ENCODE results near the gene ATP8A2. TPM values are rescaled to one million over a fixed set of nuclear protein-coding genes. Genes with fewer than 3 reads are reported as not detected.

ATP8A2 gene
- total and polyA plus RNA-seq, 2 of the 4 experiments (the other 2 are of a cell fraction), result 0.02 to 0.18 TPM

DNA sequence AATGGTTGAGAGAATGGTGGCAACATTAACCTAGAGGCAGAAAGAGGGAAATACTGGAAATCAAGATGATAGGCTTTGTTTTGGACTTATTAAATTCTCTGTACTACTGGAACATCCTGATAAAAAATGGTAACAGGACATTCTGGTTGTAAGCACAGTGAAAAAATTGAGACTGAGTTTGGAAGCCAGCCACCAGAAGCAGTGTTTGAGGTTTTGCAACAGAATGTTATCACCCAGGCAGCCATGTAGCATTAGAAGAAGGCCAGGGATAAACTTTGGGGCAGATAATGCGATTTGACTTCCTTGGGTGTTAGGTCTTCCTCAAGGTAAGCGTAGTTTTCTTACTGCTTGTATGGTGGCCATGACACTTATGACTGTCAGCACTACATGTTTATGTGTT is 307.4 kb downstream of the ATP8A2 start:
- ChIA-PET POLR2A (ENCODE audit: unreplicated experiment) (no interaction called here), CTCF (no interaction called here)
- Histone ChIP-seq H3K4ac (ENCODE audit: low read depth, low read length) (no peak overlapping the region), H2BK120ac (ENCODE audit: low read depth, low read length) (no peak overlapping the region), H2AK5ac (ENCODE audit: low read depth, low read length) (no peak overlapping the region), H3K56ac (ENCODE audit: extremely low read depth, insufficient read depth, low read length) (no peak overlapping the region), H3K4me1 (ENCODE audit: control insufficient read depth, insufficient read depth, low read length) (no peaks in the 10 kb centered on the region), H3K27me3 (ENCODE audit: control insufficient read depth, insufficient read depth, low read length) (no peaks in the 10 kb centered on the region), H3K79me1 (ENCODE audit: low read depth in 1 of 2, low read length in 2 of 2) (no peaks in the 10 kb centered on the region), H3K4me2 (ENCODE audit: low read depth, low read length) (no peak overlapping the region), H3K18ac (ENCODE audit: low read depth, low read length) (no peak overlapping the region), H4K5ac (ENCODE audit: low read depth, low read length) (no peak overlapping the region), H3K14ac (replicated peaks; ENCODE audit: low read depth, low read length) (no peak overlapping the region), H3K4me3 (ENCODE audit: insufficient read depth, low read depth, low read length) (no peak overlapping the region), H2BK15ac (ENCODE audit: low read depth, low read length) (no peak overlapping the region), H4K20me1 (ENCODE audit: insufficient read depth, low read length) (no peaks in the 10 kb centered on the region), H2AFZ (replicated peaks; ENCODE audit: low read length, poor library complexity) (no peak overlapping the region), H2AK9ac (replicated peaks; ENCODE audit: low read depth, low read length, poor library complexity) (no peak overlapping the region), H3K9me3 (ENCODE audit: control insufficient read depth, insufficient read depth, low read length) (no peaks in the 10 kb centered on the region; the same call in 1 of the 2 replicates), H3K36me3 (ENCODE audit: control insufficient read depth, insufficient read depth, low read length) (no peaks in the 10 kb centered on the region), H2BK20ac (ENCODE audit: low read depth, low read length) (no peak overlapping the region), H3K9ac (ENCODE audit: low read depth, low read length) (no peak overlapping the region), H3K9me1 (ENCODE audit: insufficient read depth, low read length) (no peaks in the 10 kb centered on the region), H2BK5ac (ENCODE audit: low read depth, low read length, poor library complexity, severe bottlenecking) (no peak overlapping the region), H4K8ac (ENCODE audit: low read depth in 2 of 2, low read length in 2 of 2) (no peak overlapping the region), H4K91ac (ENCODE audit: insufficient read depth, low read depth, low read length) (no peak overlapping the region), H3K27ac (ENCODE audit: insufficient read depth, low read length) (no peak overlapping the region), H3K23ac (ENCODE audit: low read depth, low read length) (no peak overlapping the region)
- dilution Hi-C loops (cut with HindIII; ENCODE audit: low sequenced_read_pairs, unreplicated experiment) (no loop called here), in situ Hi-C loops (cut with MboI; ENCODE audit: low sequenced_read_pairs) (no loop called here), intact Hi-C loops (cut with micrococcal nuclease) (no loop called here)
- no peak for TF ChIP-seq NFE2L2 (IDR thresholded peaks at IDR 0.05; ENCODE audit: low read depth, low read length)
- TF ChIP-seq CHD1 (IDR thresholded peaks at IDR 0.05; ENCODE audit: low read depth, low read length), result no peak
- no peak for TF ChIP-seq FOS (IDR thresholded peaks at IDR 0.05; ENCODE audit: low read depth, low read length)
- TF ChIP-seq, protein P1, sequence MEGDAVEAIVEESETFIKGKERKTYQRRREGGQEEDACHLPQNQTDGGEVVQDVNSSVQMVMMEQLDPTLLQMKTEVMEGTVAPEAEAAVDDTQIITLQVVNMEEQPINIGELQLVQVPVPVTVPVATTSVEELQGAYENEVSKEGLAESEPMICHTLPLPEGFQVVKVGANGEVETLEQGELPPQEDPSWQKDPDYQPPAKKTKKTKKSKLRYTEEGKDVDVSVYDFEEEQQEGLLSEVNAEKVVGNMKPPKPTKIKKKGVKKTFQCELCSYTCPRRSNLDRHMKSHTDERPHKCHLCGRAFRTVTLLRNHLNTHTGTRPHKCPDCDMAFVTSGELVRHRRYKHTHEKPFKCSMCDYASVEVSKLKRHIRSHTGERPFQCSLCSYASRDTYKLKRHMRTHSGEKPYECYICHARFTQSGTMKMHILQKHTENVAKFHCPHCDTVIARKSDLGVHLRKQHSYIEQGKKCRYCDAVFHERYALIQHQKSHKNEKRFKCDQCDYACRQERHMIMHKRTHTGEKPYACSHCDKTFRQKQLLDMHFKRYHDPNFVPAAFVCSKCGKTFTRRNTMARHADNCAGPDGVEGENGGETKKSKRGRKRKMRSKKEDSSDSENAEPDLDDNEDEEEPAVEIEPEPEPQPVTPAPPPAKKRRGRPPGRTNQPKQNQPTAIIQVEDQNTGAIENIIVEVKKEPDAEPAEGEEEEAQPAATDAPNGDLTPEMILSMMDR (conservative IDR thresholded peaks at IDR 0.05; ENCODE audit: low read depth, low read length), result no peak
- no peak for TF ChIP-seq RCOR1 (IDR thresholded peaks at IDR 0.05; ENCODE audit: insufficient replicate concordance, low read length)
- no peak for TF ChIP-seq MAFK (IDR thresholded peaks at IDR 0.05; ENCODE audit: low read depth, low read length)
- no peak for TF ChIP-seq MAZ (IDR thresholded peaks at IDR 0.05; ENCODE audit: borderline replicate concordance, low read depth, low read length)
- TF ChIP-seq RAD21 (IDR thresholded peaks at IDR 0.05; ENCODE audit: low read length), result no peak
- TF ChIP-seq RFX5 (IDR thresholded peaks at IDR 0.05; ENCODE audit: low read depth, low read length), result no peak
- TF ChIP-seq MXI1 (IDR thresholded peaks at IDR 0.05; ENCODE audit: borderline replicate concordance, low read depth, low read length), result no peak
- no peak for TF ChIP-seq BHLHE40 (IDR thresholded peaks at IDR 0.05; ENCODE audit: low read depth, low read length)
- TF ChIP-seq CEBPB (IDR thresholded peaks at IDR 0.05; ENCODE audit: low read depth, low read length), result no peak
- DNase-seq, result no peak
- ATAC-seq (ENCODE audit: low read depth), result no peak
- WGBS, 2 experiments (ENCODE audit: extremely low coverage in 2 of 2, insufficient read length in 1 of 2), result no CpG with 5 or more reads among the region's 2 CpGs
- no TSS peak for BruUV-seq (replicated peaks)
